Progenitor cell of endocrine pancreas (in vitro differentiated cells): ENCODE measurements around the gene FAM181A. TPM values are rescaled to one million over a fixed set of nuclear protein-coding genes. Genes with fewer than 3 reads are reported as not detected.

Source experiments
- DNase-seq: peaks from one replicate; pipeline ENCODE4 v3.0.0; 2021; ENCODE audit warnings: low spot score; ENCODE audit not compliant: unreplicated experiment
- H3K27ac Mint-ChIP-seq: 2 replicates; pipeline ENCODE4 v1.8.0; 2021; ENCODE audit warnings: mild to moderate bottlenecking, moderate library complexity, mixed read lengths
- H3K27me3 Mint-ChIP-seq: 2 replicates; pipeline ENCODE4 v1.8.0; 2021; ENCODE audit warnings: mixed read lengths
- H3K36me3 Mint-ChIP-seq: 2 replicates; pipeline ENCODE4 v1.8.0; 2022; ENCODE audit warnings: mixed read lengths; ENCODE audit not compliant: insufficient read depth
- H3K4me1 Mint-ChIP-seq: 2 replicates; pipeline ENCODE4 v1.8.0; 2021; ENCODE audit warnings: low read depth, mixed read lengths
- H3K4me3 Mint-ChIP-seq: 2 replicates; pipeline ENCODE4 v1.8.0; 2021; ENCODE audit warnings: low read depth, mild to moderate bottlenecking, moderate library complexity, mixed read lengths
- H3K9me3 Mint-ChIP-seq: 2 replicates; pipeline ENCODE4 v1.8.0; 2021; ENCODE audit warnings: low read depth, mixed read lengths
- total RNA-seq: library from RNA; stranded (reverse); gene quantifications from 2 replicates; pipeline ENCODE4 v1.2.1, GENCODE V29; 2021
- TF ChIP-seq, protein P1 (sequence below): fragments of 200-600 bp; sonication (generic); IDR thresholded peaks from one replicate; pipeline ENCODE4 v1.5.0; 2021; ENCODE audit warnings: antibody characterized with exemption, mild to moderate bottlenecking; ENCODE audit not compliant: unreplicated experiment

The FAM181A gene
- total RNA-seq, 1 donor from 2014 or later = not detected

DNA sequence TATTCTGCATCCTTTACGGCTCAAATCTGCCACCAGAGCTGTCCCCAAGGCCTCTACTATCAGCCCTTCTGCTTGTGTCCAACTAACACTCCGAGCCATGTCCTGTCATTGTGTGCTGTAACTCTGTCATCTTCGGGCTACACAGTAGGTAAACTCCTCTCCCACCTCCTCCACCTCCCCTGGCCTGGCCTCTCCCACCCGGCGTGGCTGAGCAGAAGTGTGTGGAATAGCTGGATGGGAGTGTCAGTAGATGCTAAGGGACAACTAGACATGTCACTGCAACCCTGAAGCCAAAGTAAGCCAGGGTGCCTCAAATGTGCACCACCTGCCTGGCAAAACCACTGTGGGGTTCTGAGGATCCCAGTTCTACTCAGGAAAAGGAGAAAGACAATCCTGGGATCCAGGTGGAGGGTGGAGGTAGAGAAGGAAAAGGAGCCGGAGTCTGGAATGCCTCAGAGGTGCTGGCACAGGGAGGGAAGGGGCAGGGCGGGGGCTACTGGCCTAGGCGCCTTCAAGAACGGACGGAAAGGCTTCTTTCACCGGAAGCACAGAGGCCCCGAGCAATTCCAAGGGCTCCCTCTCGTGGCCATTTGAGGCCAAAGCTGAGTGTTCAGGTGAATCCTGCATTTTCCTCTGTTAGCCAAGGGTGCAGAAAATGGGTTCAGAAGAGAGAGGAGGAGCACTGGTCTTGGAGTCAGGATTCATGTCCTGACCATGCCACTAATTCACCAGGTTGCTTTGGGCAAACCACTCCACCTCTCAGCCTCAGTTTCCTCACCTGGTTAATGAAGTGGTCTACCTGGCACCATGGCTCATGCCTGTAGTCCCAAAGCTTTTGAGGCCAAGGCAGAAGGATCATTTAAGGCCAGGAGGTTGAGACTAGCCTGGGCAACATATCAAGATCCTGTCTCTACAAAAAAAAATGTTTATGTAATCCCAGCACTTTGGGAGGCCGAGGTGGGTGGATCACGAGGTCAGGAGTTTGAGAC lies 20.5 kb upstream of the FAM181A start:
- Mint-ChIP-seq H3K27ac (no peak overlapping the region), H3K27me3 (peaks cover 7% of the 10 kb centered on the region), H3K36me3 (no peaks in the 10 kb centered on the region), H3K4me3 (no peak overlapping the region), H3K9me3 (no peaks in the 10 kb centered on the region), H3K4me1 (peaks cover 15% of the 10 kb centered on the region)
- TF ChIP-seq, protein P1, sequence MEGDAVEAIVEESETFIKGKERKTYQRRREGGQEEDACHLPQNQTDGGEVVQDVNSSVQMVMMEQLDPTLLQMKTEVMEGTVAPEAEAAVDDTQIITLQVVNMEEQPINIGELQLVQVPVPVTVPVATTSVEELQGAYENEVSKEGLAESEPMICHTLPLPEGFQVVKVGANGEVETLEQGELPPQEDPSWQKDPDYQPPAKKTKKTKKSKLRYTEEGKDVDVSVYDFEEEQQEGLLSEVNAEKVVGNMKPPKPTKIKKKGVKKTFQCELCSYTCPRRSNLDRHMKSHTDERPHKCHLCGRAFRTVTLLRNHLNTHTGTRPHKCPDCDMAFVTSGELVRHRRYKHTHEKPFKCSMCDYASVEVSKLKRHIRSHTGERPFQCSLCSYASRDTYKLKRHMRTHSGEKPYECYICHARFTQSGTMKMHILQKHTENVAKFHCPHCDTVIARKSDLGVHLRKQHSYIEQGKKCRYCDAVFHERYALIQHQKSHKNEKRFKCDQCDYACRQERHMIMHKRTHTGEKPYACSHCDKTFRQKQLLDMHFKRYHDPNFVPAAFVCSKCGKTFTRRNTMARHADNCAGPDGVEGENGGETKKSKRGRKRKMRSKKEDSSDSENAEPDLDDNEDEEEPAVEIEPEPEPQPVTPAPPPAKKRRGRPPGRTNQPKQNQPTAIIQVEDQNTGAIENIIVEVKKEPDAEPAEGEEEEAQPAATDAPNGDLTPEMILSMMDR = peak; percentile 81
- peak; percentile 51 for DNase-seq

- H3K27ac Mint-ChIP-seq = no peak overlapping the region
- no peaks in the 10 kb centered on the region for H3K4me1 Mint-ChIP-seq
- H3K9me3 Mint-ChIP-seq = no peaks in the 10 kb centered on the region
These were observed 17.6 kb upstream of the FAM181A start for GRCh38 chr14:93909429-93910128.

GRCh38 chr14:93911975-93912615 lies 15.0 kb upstream of the FAM181A start:
- TF ChIP-seq, protein P1 = no peak
- Mint-ChIP-seq H3K9me3 (no peaks in the 10 kb centered on the region), H3K27me3 (peaks cover 3% of the 10 kb centered on the region), H3K36me3 (no peaks in the 10 kb centered on the region), H3K4me1 (no peaks in the 10 kb centered on the region), H3K4me3 (no peak overlapping the region), H3K27ac (no peak overlapping the region)
- no peak for DNase-seq

More at GRCh38 chr14:93909429-93910128, 17.6 kb upstream of the FAM181A start:
- TF ChIP-seq, protein P1 = no peak
- H3K36me3 Mint-ChIP-seq = no peaks in the 10 kb centered on the region
- DNase-seq = no peak
- peaks cover 7% of the 10 kb centered on the region for H3K27me3 Mint-ChIP-seq
- H3K4me3 Mint-ChIP-seq = no peak overlapping the region

DNA sequence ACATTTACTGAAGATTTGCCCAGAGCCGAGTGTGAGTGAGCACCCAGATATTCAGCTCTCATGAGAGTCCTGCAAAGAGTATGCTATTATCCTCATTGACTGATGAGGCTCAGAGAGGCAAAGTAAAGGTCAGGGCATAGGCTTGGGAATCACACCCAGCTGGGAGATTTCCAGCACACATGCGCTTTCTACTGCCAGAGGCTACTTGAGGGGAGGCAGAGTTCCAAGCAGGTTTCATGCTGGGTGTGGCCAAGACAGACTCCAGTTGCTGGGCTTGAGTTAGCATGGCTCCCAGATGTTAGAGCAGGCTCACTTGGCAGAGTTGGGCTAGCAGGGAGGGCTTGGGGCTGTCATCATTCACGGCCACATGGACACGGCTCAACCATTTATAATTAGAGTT lies 14.4 kb upstream of the FAM181A start:
- no peaks in the 10 kb centered on the region for H3K9me3 Mint-ChIP-seq
- H3K27me3 Mint-ChIP-seq = peaks cover 3% of the 10 kb centered on the region
- no peak overlapping the region for H3K27ac Mint-ChIP-seq
- no peaks in the 10 kb centered on the region for H3K36me3 Mint-ChIP-seq
- H3K4me1 Mint-ChIP-seq = no peaks in the 10 kb centered on the region
- TF ChIP-seq, protein P1 = no peak
- no peak overlapping the region for H3K4me3 Mint-ChIP-seq
- no peak for DNase-seq

DNA sequence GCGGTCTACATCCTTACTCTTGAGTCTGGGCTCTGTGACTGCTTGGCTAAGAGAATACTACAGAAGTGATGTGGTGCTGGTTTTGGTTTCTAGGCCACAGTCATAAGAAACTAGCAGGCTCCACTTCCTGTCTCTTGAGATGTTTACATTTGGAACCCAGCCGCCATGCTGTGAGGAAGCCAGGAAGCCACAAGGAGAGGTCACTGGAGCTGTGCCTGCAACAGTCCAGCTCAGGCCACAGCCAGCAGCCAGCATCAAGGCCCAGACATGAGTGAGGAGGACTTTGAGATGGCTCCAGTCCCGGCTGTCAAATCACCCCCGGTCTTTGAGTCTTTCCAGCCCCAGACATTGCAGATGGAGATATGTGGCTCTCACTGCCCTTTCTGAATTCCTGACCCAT lies 12.9 kb upstream of the FAM181A start:
- Mint-ChIP-seq H3K9me3 (no peaks in the 10 kb centered on the region), H3K27me3 (peaks cover 3% of the 10 kb centered on the region), H3K36me3 (no peaks in the 10 kb centered on the region), H3K4me1 (no peaks in the 10 kb centered on the region), H3K4me3 (no peak overlapping the region), H3K27ac (no peak overlapping the region)
- TF ChIP-seq, protein P1 = no peak
- DNase-seq = no peak
